HG02588 (cell line): Measurements from ENCODE around the gene NAPB.
"Not testable (repeated sequence)": the region's sequence is repeated elsewhere in the genome, so short reads cannot be mapped to it uniquely, and the experiment has no call there.

ENCODE experiments used
- ATAC-seq: cut with Tn5 transposase; IDR thresholded peaks from one replicate; pipeline ENCODE4 v1.9.1; 2021; ENCODE audit warnings: mild to moderate bottlenecking, moderate library complexity; ENCODE audit not compliant: unreplicated experiment

The NAPB gene

DNA sequence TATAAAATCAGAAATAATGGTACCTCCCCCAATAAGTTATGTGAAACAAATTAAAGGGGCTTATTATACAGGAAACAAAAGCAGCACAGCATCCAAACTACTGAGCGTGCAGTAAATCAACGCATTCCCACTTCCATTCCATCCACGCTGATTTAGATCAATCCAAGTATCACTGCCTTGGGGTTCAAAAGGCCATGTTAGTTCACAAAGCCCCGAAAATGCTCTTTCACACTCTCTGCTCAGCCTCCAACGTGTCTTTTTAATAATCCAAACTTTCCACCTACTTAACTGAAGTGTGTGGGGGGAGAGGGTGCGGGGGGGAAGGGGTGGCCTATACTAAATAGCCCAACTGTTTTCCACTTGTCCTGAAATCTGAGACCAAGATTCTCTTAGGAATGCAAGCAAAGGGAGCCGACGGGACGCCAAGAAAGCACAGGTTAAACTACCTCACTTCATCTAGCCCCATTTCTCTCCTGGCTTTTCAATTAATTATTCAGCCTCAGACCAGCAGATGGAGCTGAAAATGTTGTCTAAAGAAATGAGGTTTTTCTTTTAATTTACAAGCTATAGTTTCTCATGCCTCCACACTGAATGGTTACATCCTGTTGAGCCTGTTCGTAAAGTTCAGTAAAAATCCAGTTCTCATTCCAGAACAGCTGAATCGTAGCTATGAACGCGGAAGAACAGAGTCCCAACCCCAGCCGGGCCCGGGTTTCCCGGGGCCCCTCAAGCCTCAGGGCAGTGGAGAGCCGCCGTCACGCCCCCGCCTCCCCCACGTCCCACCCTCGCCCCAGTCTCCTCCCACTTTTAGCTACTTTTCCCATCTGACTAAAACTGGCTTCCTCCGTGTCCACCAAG is 71.7 kb downstream of the NAPB start:
- peak; percentile 39 for ATAC-seq

DNA sequence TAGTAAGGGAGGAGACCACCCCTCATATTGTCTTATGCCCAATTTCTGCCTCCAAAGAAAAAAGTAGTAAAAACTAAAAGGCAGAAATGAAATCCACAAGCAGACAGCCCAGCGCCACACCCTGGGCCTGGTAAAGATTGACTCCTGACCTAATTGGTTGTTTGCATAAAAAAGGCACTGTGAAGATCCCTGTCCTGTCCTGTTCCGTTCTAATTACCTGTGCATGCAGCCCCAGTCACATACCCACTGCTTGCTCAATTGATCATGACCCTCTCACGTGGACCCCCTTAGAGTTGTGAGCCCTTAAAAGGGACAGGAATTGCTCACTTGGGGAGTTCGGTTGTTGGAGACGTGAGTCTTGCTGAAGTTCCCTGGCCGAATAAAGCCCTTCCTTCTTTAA is 72.8 kb downstream of the NAPB start:
- not testable (repeated sequence) for ATAC-seq

DNA sequence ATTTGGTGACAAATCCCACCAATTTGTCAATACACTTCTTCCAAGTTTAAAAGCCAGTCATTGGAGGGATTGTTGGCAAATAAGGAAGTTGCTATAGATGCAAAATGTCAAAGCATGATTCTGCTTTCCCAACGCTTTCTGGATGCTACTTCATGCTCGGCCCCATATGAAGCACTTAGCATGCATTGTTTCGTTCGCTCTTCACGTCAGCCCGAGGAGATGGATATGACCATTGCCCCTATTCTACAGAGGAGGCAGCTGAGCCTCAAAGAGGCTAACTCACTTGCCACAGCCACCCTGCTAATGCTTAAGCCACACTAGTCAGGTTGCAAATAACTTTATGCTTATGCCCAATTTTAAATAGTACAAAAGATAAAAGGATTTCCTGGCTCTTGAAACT is 73.5 kb downstream of the NAPB start:
- ATAC-seq, result no peak

DNA sequence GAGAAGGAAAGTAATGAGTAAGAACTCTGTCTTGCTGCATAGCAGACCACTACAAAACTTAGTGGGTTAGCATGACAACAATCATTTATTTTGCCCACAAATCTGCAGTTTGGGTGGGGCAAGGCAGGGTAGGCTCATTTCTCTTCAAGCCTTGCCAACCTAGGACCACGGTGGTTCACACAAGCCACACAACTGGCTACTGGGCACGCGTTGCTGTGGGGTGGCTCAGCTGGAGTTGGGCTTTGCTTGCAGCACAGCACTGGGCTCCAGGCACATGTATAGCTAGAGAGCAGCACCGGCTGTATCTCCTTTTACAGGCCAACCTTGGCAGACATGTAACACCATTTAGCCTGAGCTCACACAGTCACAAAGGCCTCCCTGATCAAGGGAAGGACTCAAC is 75.3 kb downstream of the NAPB start:
- ATAC-seq, result no peak

DNA sequence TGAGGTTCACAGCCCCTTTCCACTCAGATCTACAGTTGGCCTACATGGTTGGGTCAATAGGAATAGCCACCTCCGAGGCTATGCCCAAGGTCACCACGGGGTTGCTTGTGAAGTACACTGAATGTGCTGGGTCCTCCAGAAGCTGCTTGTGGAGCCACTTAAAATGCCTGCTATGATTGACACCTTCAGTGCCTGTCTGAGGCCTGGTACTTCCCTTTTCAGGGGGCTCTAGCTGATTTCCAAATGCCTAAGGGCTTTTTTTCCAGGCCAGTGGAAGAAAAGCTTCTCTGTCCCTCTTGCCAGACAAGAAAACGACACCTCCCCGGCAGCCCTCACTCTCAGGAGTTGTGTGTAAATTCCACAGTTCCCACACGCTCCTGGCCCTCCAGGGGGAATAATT is 77.0 kb downstream of the NAPB start:
- ATAC-seq, result no peak

DNA sequence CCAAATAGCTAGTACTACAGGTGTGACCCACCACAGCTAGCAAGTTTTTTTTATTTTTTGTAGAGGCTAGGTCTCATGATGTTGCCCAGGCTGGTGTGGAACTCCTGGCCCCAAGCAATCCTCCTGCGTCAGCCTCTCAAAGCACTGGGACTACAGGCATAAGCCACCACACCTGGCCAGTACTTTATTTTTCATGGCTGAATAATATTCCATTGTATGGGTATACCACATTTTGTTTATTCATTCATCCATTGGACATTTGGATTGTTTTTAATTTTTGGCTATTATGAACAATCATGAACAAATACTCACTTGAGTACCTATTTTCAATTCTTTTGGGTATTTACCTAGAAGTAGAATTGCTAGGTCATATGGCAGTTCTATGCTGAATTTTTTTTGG is 77.7 kb downstream of the NAPB start:
- ATAC-seq, result no peak

DNA sequence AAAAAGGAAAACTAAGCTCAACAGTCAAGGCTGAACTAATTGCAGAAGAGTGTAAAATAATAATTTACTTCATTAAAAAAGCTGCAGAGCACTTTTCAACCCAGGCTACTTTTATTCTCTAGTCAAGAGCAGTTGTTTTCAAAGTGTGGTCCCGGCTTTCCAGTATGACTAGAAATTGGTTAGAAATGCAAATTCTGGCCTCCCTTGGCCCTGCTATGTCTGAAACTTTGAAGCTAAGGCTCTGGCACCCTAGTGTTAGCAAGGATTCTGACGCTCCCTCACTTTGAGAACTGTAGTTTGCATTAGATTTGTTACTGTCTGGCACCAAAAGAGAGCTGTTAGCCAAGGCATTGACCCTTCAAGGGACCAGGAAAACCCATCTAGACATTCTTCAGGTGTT is 80.2 kb downstream of the NAPB start:
- ATAC-seq, result no peak

DNA sequence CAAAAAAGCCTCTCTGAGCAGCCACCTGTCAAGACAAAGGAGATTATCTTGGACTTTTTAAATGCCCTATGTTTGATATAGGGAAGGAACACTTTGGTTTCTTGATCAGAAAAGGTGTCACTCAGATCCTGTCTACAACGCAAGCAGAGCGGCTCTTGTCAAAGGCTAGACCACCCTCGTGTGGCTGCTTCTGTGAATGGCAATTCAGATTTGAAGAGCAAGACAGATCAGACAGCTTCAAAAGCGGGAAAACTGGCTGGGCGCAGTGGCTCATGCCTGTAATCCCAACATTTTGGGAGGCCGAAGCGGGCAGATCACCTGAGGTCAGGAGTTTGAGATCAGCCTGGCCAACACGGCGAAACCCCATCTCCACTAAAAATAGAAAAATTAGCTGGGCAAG is 80.8 kb downstream of the NAPB start:
- no peak for ATAC-seq

DNA sequence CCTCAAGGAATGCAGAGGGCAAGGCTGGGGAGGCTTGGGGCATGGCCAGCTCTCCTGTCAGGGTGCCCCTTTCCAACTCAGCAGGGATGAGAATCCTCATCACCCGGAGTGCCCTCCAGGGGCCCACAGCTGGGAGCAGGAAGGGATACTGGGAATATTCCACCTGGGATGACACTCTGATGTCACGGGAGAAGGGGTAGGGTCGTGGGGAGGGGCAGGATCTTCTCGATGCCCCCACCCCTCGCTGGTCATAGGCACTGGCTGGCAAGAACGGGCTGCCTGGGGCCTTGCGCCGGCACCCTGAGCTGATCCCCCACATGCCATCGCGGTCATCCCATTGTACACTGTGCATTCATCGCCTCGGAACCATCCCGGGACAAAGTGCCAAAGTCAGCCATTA is 81.3 kb downstream of the NAPB start:
- ATAC-seq, result no peak

DNA sequence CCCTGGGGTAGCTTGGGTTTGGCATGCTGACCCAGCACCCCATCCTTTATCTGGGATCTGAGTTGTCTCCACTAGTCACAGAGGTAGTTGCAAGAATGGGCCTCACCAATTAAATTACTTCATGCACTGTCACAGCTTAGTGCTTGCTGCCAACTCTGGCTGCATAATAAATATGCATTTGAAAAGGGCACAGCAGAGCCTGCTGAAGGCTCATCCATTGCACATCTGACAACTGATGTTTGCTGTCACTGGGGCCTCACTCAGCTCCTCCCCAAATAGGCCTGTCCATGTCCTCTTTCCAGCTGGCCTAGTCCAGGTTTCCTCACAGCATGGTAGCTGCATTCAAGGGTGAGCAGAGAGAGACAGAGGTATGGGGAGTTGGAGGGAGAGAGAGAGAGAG is 84.0 kb downstream of the NAPB start:
- ATAC-seq, result no peak

DNA sequence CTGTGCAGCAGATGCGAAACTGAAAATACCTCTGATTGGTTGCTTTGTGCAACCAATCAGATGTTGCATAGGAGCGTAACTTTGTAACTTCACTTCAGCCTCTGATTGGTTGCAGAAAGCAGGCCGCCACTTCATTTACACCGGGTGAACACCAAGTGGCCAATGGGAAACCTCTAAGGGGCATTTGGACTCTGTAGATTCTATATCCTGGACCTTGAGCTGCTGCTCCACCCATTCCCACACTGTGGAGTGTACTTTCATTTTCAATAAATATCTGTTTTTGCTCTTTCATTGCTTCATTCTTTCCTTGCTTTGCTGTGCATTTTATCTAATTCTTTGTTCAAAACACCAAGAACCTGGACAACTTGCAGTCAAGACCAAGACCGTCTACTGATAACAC is 84.8 kb downstream of the NAPB start:
- ATAC-seq, result no peak

DNA sequence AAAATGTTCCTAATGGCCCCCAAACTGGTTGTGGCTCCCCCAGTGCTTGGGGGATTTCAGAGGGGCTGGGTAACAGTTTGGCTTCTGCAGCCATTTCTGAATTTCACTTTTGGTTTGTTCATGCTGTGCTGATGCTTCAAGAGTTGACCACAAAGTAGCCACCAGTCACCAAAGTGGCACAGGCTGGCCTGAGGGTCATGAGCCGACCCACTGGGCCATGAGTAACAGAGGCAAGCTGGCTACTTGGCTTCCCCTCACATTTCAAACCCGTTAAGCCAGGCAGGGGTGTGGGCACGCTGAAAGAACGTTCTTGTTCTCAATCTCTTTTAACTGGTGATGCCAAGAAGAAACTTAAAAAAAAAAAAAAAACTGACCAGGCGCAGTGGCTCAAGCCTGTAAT is 85.8 kb downstream of the NAPB start:
- ATAC-seq, result no peak

DNA sequence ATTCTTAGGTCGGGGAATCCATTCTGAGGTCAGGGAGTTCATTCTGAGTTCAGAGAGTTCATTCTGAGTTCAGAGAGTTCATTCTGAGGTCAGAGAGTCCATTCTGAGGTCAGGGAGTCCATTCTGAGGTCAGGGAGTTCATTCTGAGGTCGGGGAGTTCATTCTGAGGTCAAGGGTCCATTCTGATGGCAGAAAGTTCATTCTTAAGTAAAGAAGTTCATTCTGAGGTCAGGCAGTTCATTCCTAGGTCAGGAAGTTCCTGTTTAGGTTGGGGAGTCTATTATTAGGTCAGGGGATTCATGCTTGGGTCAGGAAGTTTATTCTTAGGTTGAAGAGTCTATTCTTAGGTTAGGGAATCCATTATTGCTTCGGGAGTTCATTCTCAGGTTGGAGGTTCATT is 87.2 kb downstream of the NAPB start:
- no peak for ATAC-seq

DNA sequence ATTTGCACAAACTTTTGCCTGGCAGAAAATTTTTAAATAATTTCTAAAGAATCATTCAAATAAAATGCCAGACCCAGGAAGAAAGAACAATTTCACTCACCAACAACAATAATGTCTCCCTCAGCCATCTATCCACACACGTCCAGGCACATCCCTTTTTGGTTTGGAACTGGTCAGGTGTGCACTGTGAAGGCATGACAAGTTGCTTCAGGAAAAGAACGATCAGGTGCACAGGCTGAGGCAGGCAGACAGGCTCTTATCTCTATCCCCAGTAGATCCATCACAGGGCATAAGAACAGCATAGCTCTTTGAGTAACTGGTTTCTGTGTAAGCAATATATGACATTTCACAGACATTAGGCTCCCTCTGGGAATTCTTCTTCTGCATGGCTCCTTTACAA is 88.8 kb downstream of the NAPB start:
- no peak for ATAC-seq

DNA sequence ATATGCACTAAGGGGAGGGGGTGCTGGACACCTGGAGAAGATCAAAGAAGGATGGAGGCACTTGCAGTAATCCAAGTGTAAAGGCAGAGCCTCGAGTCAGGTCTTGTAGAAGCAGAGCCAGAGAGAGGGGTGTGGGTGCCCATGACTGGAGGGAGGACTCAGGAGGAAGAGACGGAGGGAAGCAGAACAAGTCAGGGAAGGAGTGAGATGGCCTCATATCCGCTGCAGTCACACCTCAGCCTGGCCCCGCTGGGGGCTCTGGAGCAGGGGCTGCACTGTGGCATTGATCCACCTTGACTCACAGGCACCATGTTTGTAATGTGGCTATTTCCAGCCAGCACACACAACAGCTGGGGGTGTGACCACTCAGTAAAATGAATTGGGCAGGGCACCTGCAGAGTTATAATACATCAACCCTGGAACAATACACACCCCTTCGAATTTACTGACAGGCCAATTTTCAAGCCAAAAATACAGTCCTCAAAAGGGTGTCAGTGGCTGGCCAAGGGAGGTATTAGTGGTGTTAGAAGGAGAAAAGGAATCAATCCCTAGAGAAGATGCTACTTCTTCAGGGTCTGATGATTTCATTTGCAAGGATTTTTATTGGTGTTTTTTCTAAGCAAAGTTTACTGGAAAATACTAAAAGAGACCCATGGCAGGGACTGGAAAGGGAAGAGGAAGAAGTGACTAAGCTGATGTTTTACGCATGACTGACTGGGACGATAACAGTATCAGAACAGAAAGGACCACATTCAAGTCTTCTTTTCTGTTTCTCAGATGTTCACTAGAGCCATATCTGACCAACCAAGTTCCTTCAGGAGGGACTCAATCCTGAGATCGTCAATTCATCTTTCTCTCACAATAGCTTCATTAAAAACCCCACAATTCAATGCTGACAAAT is 89.6 kb downstream of the NAPB start:
- no peak for ATAC-seq

DNA sequence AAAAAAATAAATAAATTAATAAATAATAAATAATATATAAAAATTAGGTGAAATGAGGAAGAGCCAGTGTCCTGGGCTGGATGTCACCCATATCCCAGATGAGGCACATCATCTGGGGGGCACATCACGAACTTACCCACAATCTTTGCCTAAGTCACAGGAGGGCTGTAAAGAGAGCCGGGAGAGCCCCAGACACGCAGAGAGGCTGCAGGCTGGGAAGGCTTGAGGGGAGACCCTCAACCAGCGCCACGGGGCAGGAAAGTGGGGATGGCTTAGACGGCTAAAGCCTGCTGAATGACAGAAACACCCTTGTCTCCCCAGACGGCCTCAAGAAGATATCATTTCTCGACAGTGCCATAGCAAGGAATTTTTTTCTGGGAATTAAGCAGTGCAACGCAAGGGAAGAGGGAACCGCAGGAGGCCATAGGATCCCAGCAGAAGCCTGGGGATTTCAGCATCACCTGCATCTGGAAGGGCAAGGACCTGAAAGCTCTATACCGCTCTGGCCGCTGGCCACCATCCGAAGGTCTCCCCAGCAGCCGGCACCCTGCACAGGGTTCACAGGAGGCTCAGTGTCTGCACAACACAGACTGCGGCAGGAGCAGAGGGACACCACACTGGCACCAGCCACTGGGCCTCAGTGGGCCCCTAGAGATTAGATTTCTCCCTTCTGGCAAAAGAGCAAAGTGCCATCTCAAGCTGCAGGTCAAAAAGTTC is 93.5 kb downstream of the NAPB start:
- ATAC-seq, result no peak

DNA sequence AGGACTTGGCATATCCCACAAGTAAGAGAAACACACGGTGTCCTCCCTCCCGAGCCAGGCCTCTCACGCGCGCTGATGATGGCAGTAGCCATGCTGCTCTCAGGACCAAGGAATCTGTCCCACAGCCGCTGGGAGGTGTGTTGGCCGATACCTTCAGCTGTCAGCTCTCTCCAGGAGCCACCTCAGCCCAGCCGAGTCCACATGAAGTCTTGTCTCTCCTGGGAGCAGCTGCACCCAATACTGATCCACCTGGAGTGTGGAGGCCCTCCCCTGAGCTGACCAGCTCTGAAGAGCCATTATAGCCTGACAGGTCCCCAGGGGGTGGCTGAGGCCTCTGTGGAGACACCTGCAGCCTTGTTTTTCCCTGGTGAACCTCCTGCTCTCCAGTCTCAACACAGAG is 94.5 kb downstream of the NAPB start:
- no peak for ATAC-seq

DNA sequence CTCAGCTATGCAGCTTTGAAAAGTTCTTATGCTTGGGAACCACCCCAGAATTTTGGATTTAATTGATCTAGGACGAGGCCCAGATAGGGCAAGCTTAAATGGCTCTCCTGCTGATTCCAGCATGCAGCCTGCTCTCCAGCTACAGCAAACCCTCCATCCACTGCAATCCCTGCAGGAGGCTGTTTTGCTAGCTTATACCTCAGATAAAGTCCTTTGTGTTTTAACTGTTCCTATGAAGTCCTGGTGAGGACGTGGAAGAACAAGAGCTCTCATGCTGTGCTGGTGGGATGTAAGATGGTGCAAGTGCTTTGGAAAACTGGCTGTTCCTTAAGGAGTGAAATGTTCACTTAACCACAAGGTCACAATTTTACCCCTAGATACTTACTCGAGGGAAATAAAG is 96.2 kb downstream of the NAPB start:
- ATAC-seq, result no peak
